SW480 (cell line): ENCODE data around the gene GALNT2.
A peak's percentile ranks its signal among the peaks of the same experiment; 100 is the strongest.

Experiments
- DNase-seq: peaks from one replicate; pipeline ENCODE4 v3.0.0-alpha.2; 2016; ENCODE audit warnings: low spot score

The GALNT2 gene

DNA sequence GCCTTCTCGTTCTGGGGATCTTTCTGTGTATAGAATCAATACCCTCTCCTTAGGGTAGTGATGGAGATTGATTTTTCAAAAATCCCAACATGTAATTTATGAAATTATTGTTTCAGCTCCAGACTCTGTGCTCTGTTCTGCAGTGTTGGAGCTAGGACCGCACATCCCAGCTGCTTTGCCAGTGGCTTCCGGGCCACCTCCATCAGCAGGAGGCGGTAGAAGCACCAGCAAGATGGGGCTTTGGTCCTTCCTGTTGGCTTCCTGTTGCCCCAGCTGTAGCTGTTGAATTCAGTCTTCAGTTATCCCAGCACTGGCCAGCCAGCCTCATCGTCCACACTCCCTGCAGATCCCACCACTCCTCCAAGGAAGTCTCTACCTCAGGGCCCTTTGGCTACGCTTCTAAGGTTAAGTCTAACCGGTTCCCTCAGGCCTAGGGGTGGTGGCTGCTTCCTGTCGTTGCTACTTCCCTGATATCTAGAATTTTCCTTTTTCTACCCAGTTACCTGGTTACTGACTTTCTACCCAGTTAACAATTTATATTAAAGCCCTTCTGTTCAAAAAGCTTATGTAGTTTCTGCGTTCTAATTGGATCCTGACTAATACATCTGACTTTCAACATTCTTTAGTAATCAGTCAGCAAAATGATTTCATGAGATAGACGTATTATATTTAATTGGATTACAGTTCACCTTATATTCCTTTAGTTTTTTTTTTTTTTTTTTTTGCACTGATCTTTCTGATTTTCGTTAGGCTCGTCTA, 24.6 kb downstream of the GALNT2 start:
- DNase-seq, result no peak

DNA sequence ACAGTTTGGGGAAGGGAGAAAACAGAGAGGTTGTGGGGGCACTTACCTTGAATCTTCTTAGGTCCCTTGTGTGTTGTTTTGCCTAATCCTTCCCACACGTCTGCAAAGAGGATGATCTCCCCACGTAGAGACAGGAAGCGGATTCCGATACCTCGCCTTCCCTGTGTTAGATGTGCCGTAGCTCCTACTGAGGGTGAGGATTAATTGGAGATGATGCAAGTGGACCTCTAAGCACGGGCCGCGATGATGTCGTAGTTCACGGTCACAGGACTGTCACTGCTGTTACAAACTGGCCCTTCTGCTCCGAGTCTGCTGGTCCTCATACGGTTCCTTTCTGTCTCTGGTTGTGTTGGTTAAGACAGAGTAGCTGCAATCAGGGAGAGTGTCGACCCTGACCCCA, 27.7 kb downstream of the GALNT2 start:
- DNase-seq, result no peak

DNA sequence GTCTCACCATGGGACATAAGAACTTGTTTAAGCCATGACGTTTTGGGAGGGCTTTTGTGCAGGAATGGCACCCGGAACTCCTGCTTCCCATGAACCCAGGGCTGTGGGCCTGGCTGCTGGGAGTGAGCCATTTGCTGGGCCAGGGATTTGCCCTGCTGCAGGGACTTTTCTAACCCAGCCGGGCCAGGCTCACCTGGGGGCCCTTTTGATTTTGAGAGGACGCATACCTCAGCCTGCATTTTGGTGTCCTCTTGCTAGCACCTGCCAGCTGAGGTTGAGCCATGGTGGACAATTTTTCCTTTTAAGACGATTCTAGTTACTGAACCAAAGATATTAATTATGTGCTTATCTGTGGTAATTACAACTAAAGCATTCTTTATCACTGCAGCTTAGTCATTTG, 28.9 kb downstream of the GALNT2 start:
- DNase-seq, result no peak

DNA sequence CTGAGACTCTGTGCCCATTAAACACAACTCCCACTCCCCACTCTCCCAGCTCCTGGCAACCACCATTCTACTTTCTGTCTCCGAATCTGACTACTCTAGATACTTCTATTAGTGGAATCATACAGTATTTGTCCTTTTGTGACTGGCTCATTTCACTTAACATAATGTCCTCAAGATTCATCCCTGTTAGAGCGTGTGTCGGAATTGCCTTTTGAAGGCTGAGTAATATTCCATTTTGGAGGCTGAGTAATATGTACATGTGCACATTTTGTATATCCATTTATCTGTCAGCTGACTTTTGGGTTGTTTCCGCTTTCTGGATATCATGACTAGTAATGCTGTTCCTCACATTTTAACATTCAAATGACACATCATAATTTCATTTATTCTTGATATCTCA, 30.3 kb downstream of the GALNT2 start:
- no peak for DNase-seq

DNA sequence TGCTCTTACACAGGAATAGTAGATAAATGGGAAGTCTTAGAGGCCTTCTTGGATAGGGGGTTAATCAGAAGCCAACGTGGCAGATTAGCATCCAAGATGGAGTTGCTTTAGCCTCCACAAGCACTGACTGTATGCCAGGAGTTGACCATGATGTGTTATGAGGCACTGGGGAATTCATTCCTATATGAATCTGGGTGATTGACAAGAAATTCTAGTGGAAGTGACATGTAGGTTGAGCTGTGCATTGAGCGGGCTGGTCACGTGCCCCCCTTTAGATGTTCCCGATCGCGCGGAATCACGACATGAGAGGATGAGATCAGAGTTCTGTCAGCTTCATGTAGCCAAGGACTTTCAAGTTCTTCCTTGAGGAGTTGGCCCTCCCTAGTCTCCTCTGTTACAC, 31.7 kb downstream of the GALNT2 start:
- no peak for DNase-seq

DNA sequence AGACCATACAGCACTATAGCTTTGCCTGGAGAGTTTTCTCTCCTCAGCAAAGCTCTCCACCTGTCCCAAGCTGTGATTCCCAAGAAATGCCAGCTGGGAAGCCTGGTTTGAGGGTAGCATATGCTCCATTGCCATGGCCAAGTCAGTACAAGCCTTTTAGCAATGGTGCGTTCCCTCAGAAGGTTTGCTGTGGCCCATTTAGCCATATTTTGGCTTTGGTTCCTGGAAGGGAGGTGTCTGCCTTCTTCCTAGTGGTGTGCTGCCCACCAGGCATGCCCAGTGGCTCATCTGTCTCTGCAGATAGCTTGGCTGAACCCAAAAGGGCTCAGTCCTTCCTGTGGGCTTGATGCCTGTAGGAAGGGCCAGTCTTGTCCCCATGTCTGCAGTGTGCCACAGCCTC, 32.4 kb downstream of the GALNT2 start:
- DNase-seq, result no peak

DNA sequence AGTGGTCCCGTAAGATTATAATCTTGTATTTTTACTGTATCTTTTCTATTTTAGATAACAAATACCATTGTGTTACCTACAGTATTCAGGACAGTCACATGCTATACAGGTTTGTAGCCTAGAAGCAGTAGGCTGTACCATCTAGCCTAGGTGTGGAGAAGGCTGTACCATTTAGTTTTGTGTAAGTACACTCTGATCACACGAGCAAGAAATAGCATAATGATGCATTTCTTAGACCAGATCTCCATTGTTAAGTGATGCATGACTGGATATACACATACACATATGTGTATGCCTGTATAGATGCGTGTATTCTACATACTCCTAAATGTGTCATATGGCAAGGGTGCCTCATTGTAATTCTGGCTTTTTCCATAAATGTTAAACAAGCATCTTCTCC, 33.9 kb downstream of the GALNT2 start:
- DNase-seq, result no peak

DNA sequence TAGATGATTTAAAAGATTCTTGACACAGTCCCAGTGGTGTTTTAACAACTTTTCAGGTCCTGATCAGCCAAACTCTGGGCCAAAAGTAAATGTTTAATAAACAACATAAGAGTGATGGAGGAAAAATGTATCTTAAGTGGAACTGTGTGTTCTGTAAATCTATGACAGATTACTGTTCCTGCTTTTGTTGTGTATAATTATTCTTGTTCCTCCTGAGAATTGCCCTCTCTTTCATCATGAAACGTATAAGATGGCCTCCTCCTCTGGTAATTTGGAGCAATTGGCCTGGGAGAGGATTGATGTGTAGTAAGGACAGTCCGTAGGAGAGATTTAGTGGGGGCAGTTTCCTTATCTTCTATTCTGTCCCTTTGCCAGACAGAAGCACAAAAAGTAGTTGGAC, 34.5 kb downstream of the GALNT2 start:
- no peak for DNase-seq

DNA sequence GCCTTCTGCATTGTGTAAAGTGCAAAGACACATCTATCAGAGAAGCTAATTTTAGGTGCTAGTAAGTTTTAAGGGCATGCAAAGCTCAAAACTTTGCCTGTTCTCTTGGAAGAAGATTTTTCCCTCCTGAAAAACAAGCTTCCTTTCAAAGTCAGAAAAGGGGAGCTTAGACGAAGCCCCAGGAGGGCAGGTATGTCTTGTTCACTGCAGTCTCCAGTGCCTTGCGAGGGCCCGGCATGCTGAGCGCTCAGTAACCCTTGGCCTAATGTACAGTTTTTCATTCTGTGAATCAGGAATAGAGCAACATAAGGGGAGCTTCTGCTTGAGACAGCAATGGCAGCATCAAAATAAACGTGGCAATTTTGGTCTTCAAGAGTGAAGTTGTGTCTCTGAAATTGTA, 35.0 kb downstream of the GALNT2 start:
- DNase-seq, result no peak

DNA sequence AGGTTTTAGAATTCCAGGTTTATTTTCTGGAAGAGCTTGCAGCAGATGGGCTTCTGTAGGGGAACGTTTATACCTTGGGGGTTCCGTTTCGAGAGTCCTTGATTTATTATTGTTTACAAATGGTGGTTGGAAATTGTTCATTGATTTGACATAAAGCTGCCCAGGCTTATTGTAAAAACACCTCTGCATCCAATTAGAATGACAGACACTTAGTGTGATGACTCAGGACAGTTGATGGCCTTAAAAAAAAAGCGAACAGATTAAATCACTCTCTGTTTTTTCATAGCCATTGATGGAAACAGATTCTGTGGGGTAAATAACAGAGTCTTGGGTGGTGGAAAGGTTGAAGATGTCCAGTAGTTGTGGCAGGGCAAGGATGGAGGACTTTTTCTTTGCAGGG, 35.4 kb downstream of the GALNT2 start:
- DNase-seq, result no peak

DNA sequence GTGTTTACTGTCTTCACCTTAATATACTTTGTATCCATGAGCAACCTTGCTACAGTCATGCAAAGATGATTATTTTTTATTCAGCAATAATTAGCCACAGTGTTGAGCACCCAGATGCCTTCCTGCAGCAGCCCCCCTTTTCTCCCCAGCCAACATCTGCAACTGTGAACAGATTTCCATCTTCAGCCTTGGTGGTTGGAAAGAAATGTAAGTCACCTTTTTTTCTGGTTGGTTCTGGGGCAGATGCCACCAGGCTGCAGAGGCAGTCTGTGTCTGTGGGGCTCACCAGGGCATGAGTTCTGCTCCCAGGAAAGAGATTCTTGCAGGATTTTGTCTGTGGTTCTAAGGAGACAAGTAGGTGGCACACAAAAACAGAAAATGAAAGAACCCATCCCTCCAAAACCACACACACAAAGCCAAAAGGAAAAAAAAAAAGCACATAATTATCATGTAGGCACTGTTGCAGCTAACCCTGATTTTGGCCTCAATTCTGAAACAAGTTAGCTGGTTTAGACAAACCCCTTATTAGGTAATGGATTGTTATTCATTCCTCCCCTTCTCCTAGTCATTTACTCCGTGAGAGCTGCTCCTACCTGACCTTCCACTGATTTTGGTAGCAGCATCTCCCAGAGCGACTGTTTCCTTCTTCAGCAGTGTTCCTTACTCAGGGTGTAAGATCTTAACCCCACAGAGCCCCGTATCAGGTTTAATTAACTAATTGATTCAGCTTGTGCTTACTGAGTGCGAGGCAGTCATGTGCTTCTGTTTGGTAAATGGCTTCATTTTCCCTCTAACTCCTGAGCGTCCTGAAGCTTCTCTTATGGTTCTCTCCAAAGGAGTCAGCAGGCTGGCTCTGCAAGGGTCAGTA, 36.5 kb downstream of the GALNT2 start:
- no peak for DNase-seq

DNA sequence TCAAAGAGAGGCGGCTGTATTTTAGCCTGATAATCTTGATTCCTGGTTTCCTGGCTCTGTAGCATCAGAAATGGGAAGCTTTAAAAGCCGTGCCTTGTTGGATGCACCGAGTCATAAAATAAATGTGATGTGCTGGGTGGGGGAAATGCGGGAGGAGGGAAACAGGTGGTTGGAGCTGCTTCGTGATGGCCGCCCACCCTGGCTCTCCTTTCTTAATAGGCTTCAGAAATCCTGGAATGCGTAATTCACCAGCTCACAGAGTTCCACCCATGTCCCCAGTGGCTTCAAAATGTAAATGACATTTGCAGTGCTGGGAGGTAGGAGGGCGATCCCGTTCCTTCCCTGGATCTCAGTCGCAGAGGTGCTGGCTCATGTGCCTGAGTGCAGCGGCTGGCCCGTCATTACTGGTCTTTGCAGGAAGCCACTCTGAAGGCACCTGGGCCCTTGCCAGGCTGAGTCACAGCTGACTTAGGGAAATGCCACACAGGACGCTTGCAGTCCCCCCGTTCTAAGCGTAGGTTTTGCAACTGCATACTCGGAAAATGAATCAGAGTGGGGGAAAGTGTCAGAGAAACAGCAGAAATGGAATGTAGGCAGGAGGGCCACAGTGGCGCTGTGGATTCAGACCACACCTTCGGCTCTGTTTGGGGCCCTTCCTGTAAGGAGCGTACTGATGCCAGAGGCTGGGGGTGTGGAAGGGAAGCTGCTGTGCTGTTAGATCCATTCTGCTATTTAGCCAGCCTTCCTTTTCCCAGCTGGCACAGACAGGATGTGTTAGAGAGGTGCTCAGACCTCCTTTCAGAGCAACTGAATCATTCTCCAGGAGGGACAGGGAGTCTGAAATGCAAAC, 37.6 kb downstream of the GALNT2 start:
- peak; percentile 96 for DNase-seq

DNA sequence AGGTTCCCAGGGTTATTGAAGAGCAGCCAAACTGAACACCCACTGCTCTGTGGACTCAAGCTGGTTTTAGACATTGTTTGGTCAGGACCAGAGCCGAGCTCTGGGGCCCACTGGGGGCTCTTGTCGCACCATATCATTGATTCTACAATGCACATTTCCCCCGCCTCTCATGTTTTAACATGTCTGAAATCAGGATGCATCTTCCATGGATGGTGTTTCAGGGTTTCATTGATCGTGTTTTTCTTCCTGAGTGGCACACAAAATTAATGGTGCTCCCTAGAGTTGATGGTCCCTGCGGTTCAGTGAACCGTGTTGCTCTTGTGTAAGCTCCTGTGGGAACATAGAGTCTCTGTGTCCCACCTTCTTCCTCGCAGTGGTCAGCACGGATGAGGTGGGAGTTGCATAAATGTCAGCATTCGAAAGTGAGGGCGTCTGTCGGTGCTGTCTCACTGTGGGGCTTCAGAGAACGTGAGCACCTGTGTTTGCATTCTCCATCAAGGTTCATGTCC, 38.3 kb downstream of the GALNT2 start:
- no peak for DNase-seq

DNA sequence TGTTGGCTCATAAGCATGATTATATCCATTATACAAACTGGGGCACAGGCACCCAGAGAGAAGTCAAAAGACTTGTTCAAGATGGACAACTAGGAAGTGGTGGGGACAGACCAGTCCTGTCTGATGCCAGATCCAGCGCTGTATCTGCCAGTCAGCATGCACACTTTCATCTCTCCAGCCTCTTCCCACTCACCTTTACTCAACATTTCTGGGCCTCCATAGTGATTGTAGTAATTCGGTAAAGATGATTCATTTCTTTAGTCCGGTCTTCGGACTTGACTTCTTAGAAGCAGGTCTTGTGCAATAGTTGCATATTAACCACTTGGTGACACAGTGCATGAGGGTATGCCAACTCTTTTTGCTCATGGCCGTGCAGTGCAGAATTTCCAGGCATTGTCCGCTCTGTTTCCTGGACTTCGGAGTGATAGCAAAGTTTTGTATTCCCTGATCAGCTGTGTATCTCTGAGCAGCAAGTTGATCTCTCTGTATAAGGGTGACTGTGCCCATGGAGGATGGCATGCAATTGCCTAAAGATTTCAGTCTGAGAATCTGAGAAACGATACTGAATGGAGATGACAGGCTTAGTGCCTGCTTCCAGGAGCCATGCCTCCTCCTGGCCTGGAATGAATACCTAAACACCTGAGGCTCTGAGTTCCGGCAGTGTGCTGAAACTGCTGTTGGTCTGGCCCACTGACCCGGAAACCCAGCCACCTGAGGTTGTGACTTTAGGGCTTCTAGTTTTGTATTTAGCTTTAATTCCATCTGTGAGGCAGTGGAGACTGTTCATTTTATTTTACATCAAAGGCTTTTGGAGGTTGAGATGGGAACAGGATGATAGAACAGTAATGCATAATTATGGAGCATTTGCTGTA, 39.0 kb downstream of the GALNT2 start:
- no peak for DNase-seq

DNA sequence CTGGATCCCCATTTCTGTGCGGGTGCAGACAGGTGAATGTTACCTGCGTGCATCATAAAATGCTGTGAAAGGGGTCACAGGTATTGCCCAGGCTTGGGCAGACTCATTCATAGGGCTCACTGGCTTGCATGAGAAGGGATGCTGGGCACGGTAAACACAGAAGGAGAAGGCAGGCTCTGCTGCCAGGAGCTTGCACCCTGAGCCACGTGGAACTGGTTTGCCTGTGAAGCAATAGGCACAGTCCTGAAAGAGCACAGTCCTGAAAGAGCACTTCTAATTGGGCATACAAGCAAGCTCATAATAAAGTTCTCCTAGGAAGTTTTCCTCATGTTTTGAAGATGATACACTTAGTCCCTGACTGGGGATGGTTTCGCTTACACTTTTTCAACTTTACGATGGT, 40.9 kb downstream of the GALNT2 start:
- no peak for DNase-seq

DNA sequence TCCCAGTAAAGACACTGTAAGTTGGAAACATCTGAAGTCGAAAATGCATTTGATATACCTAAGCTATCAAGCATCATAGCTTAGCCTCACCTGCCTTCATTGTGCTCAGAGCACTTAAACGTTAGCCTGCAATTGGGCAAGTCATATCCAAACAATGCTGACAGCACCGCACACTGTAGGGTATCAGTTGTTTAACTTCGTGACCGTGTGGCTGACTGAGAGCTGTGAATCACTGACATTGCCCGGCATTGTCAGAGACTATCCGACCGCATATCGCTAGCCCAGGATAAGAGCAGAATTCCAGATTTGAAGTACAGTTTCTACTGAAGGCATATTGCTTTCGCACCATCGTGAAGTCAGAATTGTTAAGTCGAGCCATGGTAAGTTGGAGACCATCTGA, 41.5 kb downstream of the GALNT2 start:
- no peak for DNase-seq

DNA sequence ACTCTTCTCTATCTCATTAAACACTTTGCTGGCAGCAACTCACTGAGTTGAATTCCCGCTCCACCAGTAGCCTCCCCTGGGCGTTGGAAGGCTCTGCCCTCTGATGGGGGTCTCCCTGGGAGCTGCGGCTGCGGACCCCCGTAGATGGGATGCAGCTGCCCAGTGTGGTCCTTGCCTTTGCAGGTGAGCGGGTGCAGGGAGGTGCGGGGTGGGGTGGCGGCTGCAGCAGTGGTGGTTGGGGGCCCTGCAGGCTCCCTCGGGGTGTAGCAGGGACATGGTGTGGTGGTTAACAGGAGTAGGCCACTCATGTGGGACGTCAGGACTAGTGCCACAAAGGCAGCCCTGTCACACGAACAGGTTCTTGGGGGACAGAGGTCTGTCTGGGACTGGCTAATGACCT, 42.0 kb downstream of the GALNT2 start:
- no peak for DNase-seq

DNA sequence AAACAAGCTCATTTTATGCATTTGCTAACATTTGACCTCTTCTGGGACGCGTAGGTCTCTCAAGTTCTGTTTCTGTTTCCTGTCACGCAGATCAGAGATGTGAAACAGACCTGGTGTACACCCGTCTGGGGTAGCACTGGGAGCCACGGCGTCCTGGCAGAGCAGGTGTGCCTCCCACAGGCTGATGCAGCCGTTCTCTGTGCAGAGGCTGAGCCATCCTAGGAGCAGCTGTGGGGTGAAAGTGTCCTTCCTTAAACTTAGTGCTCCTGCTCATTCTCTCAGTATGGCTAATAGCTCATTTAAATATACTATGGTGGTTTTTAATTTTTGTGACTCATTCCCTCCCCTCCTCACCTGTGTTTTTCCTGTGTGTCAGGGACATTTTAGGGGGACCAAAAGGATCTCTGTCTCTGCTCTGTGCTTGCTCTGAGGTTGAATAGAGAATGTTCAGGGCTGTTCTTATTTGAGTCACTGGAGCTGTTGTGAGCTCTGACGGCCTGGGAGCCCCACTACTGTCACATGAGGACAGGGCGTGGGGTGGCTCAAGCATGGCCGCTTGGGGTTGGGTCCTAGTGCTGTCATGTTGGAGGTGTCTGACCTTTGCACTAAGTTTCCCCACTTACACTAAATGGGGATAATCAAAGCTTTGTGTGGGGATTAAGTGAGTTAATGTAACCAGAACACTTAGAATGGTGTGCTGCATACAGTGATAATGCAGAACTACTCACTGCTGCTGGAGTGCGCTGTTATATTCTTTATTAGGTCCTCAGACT, 43.0 kb downstream of the GALNT2 start:
- DNase-seq, result peak; percentile 28

DNA sequence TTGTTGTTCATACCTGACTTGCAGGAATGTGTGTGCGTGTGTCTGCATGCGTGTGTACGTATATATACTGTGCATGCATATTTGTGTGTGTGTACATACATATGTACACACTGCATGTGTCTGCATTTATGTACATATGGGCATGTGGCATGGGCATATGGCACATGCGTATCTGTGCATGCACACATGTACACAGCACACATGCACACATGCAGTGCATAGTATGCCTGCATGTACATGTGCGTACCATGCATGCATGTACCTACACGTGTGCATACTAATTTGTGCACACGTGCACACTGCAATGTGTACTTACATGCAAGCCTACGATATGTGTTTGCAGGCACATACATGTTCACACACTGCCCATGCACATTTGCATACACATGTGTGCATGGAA, 43.9 kb downstream of the GALNT2 start:
- DNase-seq, result no peak

DNA sequence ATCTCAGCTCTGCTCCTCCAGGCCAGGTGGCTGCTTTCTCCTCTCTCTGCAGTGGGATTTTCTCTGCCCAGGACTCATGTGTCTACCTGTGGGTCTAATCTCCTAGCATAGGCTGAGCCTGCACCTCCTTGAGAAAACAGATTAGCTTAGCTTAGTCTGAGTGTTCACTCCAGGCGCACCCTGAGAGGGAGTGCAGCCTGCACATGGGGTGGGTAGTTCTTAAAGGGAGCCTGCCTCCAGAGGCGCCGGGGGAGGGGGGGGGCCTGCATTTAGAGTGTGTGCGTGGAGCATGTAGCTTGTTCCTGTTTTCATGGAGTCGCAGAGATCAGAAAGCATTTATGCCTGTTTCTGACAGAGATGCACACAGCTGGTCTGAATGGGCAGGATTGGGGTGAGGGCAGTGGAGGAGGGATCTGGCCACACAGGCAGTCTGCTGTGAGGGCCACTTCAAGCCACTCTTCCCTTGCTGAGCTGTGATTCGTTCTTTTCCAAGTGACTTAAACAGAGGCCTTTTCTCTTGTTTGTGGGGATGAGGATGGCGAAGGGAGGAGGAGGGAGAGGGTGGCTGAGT, 45.2 kb downstream of the GALNT2 start:
- no peak for DNase-seq
